OCI-LY7 (cell line): Measurements from ENCODE around the gene ABHD15. TPM values are rescaled to one million over a fixed set of nuclear protein-coding genes. Genes with fewer than 3 reads are reported as not detected.

Source experiments
- BruUV-seq: library from RNA; stranded (reverse); fragments of 400-500 nt; replicated peaks from 2 replicates; lab custom pipeline; 2021; lab: Mats Ljungman, UMichigan
- CTCF ChIA-PET: fragments of 300-600 bp; sonication (Branson Sonifier 250); formaldehyde crosslinking; loops from one replicate; lab custom pipeline; 2022; ENCODE audit warnings: antibody characterized with exemption; ENCODE audit not compliant: unreplicated experiment; lab: Charles Lee
- POLR2A ChIA-PET: fragments of 300-600 bp; sonication (Branson Sonifier 250); formaldehyde crosslinking; loops from one replicate; lab custom pipeline; 2022; ENCODE audit warnings: antibody characterized with exemption; lab: Charles Lee
- DNase-seq: peaks from one replicate; pipeline ENCODE4 v3.0.0-alpha.2; 2015; ENCODE audit warnings: low spot score
- H2AFZ ChIP-seq: fragments of 200-600 bp; sonication (generic), shearing (Covaris generic); 2 replicates; pipeline ENCODE4 v1.6.1; 2014; ENCODE audit warnings: mild to moderate bottlenecking, antibody characterized with exemption, low read length, moderate library complexity
- H3K27ac ChIP-seq: fragments of 200-600 bp; sonication (generic); 2 replicates; pipeline ENCODE4 v1.5.1; 2014; ENCODE audit warnings: mixed run types, low read depth, mild to moderate bottlenecking, moderate library complexity, low read length, inconsistent platforms; ENCODE audit not compliant: poor library complexity, severe bottlenecking
- H3K36me3 ChIP-seq: fragments of 200-600 bp; sonication (generic); 2 replicates; pipeline ENCODE4 v1.6.1; 2014; ENCODE audit warnings: mild to moderate bottlenecking, antibody characterized with exemption, low read length, moderate library complexity, mixed read lengths; ENCODE audit not compliant: insufficient read depth
- H3K4me1 ChIP-seq: fragments of 200-600 bp; sonication (generic); 2 replicates; pipeline ENCODE4 v1.5.1; 2014; ENCODE audit warnings: mild to moderate bottlenecking, low read length; ENCODE audit not compliant: insufficient read depth, poor library complexity, severe bottlenecking
- H3K4me2 ChIP-seq: fragments of 200-600 bp; sonication (generic); 2 replicates; pipeline ENCODE4 v1.6.1; 2014; ENCODE audit warnings: mild to moderate bottlenecking, low read length
- H3K4me3 ChIP-seq: fragments of 200-600 bp; sonication (generic); 2 replicates; pipeline ENCODE4 v1.5.1; 2014; ENCODE audit warnings: mild to moderate bottlenecking, low read depth, low read length; ENCODE audit not compliant: poor library complexity, severe bottlenecking
- H3K79me2 ChIP-seq: fragments of 200-600 bp; sonication (generic); 2 replicates; pipeline ENCODE4 v1.6.1; 2016; ENCODE audit warnings: low read depth, mild to moderate bottlenecking, low read length, moderate library complexity, mixed read lengths; ENCODE audit not compliant: insufficient read depth
- H3K9me2 ChIP-seq: fragments of 200-600 bp; sonication (generic); 2 replicates; pipeline ENCODE4 v1.6.1; 2016; ENCODE audit warnings: mild to moderate bottlenecking, low read length, mixed read lengths; ENCODE audit not compliant: insufficient read depth
- H3K9me3 ChIP-seq: fragments of 200-600 bp; sonication (generic); 2 replicates; pipeline ENCODE4 v1.6.1; 2014; ENCODE audit warnings: mild to moderate bottlenecking, mixed run types, low read length, mixed read lengths
- H4K20me1 ChIP-seq: fragments of 200-600 bp; sonication (generic); 2 replicates; pipeline ENCODE4 v1.6.1; 2014; ENCODE audit warnings: mild to moderate bottlenecking, antibody characterized with exemption, low read length, moderate library complexity, mixed read lengths; ENCODE audit not compliant: insufficient read depth
- EZH2phosphoT487 ChIP-seq: fragments of 200-600 bp; sonication (generic); IDR thresholded peaks from 2 replicates; pipeline ENCODE4 v1.6.1; 2018; ENCODE audit warnings: low read depth, borderline replicate concordance, mild to moderate bottlenecking, mixed run types, antibody characterized with exemption, low read length, moderate library complexity, mixed read lengths
- intact Hi-C: fragments of 100-400 bp; cut with micrococcal nuclease; formaldehyde crosslinking; loops from one replicate; pipeline ENCODE4 v1.10.0; 2022; ENCODE audit not compliant: unreplicated experiment
- total RNA-seq, 2 experiments: library from RNA; depleted of rRNA in 1 of 2; stranded (reverse); fragments of >200 nt in 1 of 2; shearing (Covaris generic) in 1 of 2; gene quantifications; 2 replicates each; pipeline ENCODE4 v1.2.3, GENCODE V29; 2014 to 2022
- TF ChIP-seq, protein P1 (sequence below): fragments of 200-600 bp; sonication (generic); conservative IDR thresholded peaks from 2 replicates; pipeline ENCODE4 v1.5.1; 2014; ENCODE audit warnings: mild to moderate bottlenecking, antibody characterized with exemption, low read length, moderate library complexity, mixed read lengths

ABHD15 gene
- total RNA-seq, 2 experiments from 2014 or later, result 8.5 to 15.3 TPM

DNA sequence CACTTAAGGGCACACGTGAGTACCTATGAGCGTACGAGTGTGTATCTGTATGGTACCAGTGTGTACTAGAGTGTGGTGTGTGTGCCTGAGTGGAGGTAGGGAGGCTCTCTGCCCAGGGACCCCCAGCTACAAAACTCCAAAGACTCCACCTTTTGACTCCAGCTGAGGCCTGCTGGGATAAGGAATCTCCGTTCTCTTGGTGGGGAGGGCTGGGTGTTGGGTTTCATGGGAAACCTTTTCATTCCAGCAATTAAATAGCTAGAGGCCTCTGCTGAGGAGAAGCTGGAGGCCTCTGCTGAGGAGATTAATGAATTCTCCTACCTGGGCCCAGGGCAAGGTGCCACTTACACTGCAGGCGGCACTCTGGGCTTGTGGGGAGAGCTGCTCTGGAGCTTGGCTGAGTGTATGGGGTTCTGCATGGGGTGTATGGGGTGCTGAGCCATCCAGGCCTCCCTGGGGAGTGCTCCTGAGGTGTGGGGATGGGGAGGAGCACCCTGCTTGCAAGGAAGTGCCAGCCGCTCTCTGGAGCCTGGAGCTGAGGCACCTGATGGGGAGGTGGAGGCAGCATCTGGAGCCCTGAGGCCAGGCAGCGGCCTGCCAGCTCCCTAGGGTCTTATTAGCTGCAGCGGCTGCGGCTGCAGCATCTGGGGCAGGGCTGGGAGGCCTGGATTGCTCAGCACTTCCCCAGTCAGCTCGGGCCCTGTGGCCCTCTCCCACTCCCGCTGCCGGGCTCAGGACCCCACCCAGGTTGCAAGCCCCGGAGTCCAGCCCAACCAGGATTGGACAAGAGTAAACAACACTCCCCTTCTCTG lies 30.7 kb upstream of the ABHD15 start:
- peaks cover 7% of the 10 kb centered on the region; the same call in 1 of the 2 replicates for H3K79me2 ChIP-seq
- peaks cover 11% of the 10 kb centered on the region; the same call in 1 of the 2 replicates for H4K20me1 ChIP-seq
- ChIA-PET POLR2A (interaction anchor here (0.7 kb wide), 1 partner anchor 422 kb away, joined by 3 read pairs; no protein-coding TSS in a partner anchor), CTCF (no interaction called here)
- no peak overlapping the region for H3K4me3 ChIP-seq
- H3K9me2 ChIP-seq, result no peaks in the 10 kb centered on the region
- no peak overlapping the region for H3K4me2 ChIP-seq
- H2AFZ ChIP-seq, result no peak overlapping the region
- BruUV-seq, result no TSS peak
- intact Hi-C loops, result no loop called here
- no peak overlapping the region for H3K27ac ChIP-seq
- H3K36me3 ChIP-seq, result no peaks in the 10 kb centered on the region
- H3K4me1 ChIP-seq, result peaks cover 19% of the 10 kb centered on the region
- no peak for DNase-seq
- H3K9me3 ChIP-seq, result no peaks in the 10 kb centered on the region
- TF ChIP-seq EZH2phosphoT487, result no peak
- TF ChIP-seq, protein P1, sequence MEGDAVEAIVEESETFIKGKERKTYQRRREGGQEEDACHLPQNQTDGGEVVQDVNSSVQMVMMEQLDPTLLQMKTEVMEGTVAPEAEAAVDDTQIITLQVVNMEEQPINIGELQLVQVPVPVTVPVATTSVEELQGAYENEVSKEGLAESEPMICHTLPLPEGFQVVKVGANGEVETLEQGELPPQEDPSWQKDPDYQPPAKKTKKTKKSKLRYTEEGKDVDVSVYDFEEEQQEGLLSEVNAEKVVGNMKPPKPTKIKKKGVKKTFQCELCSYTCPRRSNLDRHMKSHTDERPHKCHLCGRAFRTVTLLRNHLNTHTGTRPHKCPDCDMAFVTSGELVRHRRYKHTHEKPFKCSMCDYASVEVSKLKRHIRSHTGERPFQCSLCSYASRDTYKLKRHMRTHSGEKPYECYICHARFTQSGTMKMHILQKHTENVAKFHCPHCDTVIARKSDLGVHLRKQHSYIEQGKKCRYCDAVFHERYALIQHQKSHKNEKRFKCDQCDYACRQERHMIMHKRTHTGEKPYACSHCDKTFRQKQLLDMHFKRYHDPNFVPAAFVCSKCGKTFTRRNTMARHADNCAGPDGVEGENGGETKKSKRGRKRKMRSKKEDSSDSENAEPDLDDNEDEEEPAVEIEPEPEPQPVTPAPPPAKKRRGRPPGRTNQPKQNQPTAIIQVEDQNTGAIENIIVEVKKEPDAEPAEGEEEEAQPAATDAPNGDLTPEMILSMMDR, result no peak

GRCh38 chr17:29596811-29597210 lies 30.0 kb upstream of the ABHD15 start:
- Histone ChIP-seq H3K4me1 (peaks cover 27% of the 10 kb centered on the region), H3K27ac (no peak overlapping the region), H3K79me2 (peaks cover 7% of the 10 kb centered on the region; the same call in 1 of the 2 replicates), H2AFZ (no peak overlapping the region), H3K4me2 (no peak overlapping the region), H3K36me3 (no peaks in the 10 kb centered on the region), H3K9me2 (no peaks in the 10 kb centered on the region), H3K9me3 (no peaks in the 10 kb centered on the region), H4K20me1 (peaks cover 11% of the 10 kb centered on the region; the same call in 1 of the 2 replicates), H3K4me3 (no peak overlapping the region)
- ChIA-PET POLR2A (no interaction called here), CTCF (no interaction called here)
- intact Hi-C loops, result no loop called here
- no peak for DNase-seq
- no TSS peak for BruUV-seq
- TF ChIP-seq, protein P1, result no peak
- no peak for TF ChIP-seq EZH2phosphoT487
